ENCODE data around the gene GPR143. TPM values are rescaled to one million over a fixed set of nuclear protein-coding genes. Genes with fewer than 3 reads are reported as not detected.
A peak's percentile ranks its signal among the peaks of the same experiment; 100 is the strongest.

The GPR143 gene
- total and polyA plus RNA-seq, 8 donors = 1.1 to 7.5 (median 4.9) TPM

GRCh38 chrX:9758021-9758638 is 7.5 kb downstream of the GPR143 start:
- no peak for DNase-seq
- intact Hi-C loops (cut with DNase I) = no loop called here
- ATAC-seq = no peak

DNA sequence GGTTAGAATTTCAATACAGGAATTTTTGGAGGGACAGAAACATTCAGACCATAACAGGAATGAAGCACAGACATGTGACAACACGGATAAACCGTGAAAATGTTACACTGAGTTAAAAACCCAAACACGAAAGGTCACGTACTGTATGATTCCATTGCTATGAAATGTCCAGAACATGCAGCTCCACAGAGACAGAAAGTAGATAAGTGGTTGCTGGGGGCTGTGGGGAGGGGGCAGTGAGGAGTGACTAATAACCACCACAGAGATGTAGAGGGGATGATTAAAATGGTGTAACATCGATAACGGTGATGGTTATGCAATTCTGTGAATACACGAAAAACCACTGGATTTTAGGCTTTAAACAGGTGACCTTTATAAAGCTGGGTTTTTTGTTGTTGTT is 8.3 kb downstream of the GPR143 start:
- no peak for ATAC-seq
- no peaks in the 10 kb centered on the region for H3K27me3 ChIP-seq
- H3K4me1 ChIP-seq = no peaks in the 10 kb centered on the region
- H3K36me3 ChIP-seq = no peaks in the 10 kb centered on the region
- H3K27ac ChIP-seq = no peak overlapping the region
- peaks cover 0 to 2% of the 10 kb centered on the region in 2 donors for H3K9me3 ChIP-seq
- DNase-seq = no peak
- H3K4me3 ChIP-seq = no peak overlapping the region
- intact Hi-C loops (cut with DNase I) = no loop called here
- TF ChIP-seq, protein P1, sequence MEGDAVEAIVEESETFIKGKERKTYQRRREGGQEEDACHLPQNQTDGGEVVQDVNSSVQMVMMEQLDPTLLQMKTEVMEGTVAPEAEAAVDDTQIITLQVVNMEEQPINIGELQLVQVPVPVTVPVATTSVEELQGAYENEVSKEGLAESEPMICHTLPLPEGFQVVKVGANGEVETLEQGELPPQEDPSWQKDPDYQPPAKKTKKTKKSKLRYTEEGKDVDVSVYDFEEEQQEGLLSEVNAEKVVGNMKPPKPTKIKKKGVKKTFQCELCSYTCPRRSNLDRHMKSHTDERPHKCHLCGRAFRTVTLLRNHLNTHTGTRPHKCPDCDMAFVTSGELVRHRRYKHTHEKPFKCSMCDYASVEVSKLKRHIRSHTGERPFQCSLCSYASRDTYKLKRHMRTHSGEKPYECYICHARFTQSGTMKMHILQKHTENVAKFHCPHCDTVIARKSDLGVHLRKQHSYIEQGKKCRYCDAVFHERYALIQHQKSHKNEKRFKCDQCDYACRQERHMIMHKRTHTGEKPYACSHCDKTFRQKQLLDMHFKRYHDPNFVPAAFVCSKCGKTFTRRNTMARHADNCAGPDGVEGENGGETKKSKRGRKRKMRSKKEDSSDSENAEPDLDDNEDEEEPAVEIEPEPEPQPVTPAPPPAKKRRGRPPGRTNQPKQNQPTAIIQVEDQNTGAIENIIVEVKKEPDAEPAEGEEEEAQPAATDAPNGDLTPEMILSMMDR (IDR thresholded peaks at IDR 0.05) = no peak

More at GRCh38 chrX:9758021-9758638, 7.5 kb downstream of the GPR143 start:
- Histone ChIP-seq H3K4me3 (no peak overlapping the region), H3K27ac (no peak overlapping the region), H3K9me3 (peaks cover 0 to 2% of the 10 kb centered on the region in 2 donors), H3K4me1 (no peaks in the 10 kb centered on the region), H3K36me3 (no peaks in the 10 kb centered on the region), H3K27me3 (no peaks in the 10 kb centered on the region)
- TF ChIP-seq, protein P1 (IDR thresholded peaks at IDR 0.05) = no peak

GRCh38 chrX:9749146-9749692 is 16.4 kb downstream of the GPR143 start:
- DNase-seq (no peak), ATAC-seq (no peak)
- TF ChIP-seq, protein P1 (IDR thresholded peaks at IDR 0.05) = no peak
- H3K4me3 ChIP-seq = no peak overlapping the region
- no peaks in the 10 kb centered on the region for H3K9me3 ChIP-seq
- no peaks in the 10 kb centered on the region for H3K27me3 ChIP-seq
- H3K27ac ChIP-seq = no peak overlapping the region
- H3K4me1 ChIP-seq = no peaks in the 10 kb centered on the region
- intact Hi-C loops (cut with DNase I) = no loop called here
- no peaks in the 10 kb centered on the region for H3K36me3 ChIP-seq

GRCh38 chrX:9747644-9748043 is 18.0 kb downstream of the GPR143 start:
- Histone ChIP-seq H3K27me3 (no peaks in the 10 kb centered on the region), H3K4me1 (no peaks in the 10 kb centered on the region), H3K27ac (no peak overlapping the region), H3K9me3 (no peaks in the 10 kb centered on the region), H3K36me3 (no peaks in the 10 kb centered on the region), H3K4me3 (no peak overlapping the region)
- TF ChIP-seq, protein P1 (IDR thresholded peaks at IDR 0.05) = no peak
- ATAC-seq (no peak), DNase-seq (no peak)
- intact Hi-C loops (cut with DNase I) = no loop called here

- Histone ChIP-seq H3K36me3 (no peaks in the 10 kb centered on the region), H3K9me3 (no peaks in the 10 kb centered on the region), H3K27ac (peak overlapping the region in 1 of 2 donors; percentile 53), H3K4me1 (no peaks in the 10 kb centered on the region), H3K27me3 (no peaks in the 10 kb centered on the region), H3K4me3 (no peak overlapping the region)
- TF ChIP-seq, protein P1 (IDR thresholded peaks at IDR 0.05) = no peak
- intact Hi-C loops (cut with DNase I) = no loop called here
- ATAC-seq (peak; percentile 35), DNase-seq (no peak)
These were observed 19.3 kb downstream of the GPR143 start for GRCh38 chrX:9746148-9746888.
